Activated naive CD4-positive, alpha-beta T cell treated with anti-CD3 and anti-CD28 coated beads, Interleukin-2, amount 50 U/mL, for 24 hours (primary cell): ENCODE results near the gene BTBD18.
"Not testable (repeated sequence)": the region's sequence is repeated elsewhere in the genome, so short reads cannot be mapped to it uniquely, and the experiment has no call there.

Experiments used
- H3K27ac Mint-ChIP-seq: one replicate; pipeline ENCODE4 v1.8.0; 2021; ENCODE audit warnings: mild to moderate bottlenecking, mixed read lengths
- H3K27me3 Mint-ChIP-seq: one replicate; pipeline ENCODE4 v1.8.0; 2021; ENCODE audit warnings: mixed read lengths
- H3K36me3 Mint-ChIP-seq: one replicate; pipeline ENCODE4 v1.8.0; 2021; ENCODE audit warnings: mixed read lengths
- H3K4me1 Mint-ChIP-seq: one replicate; pipeline ENCODE4 v1.8.0; 2021; ENCODE audit warnings: mixed read lengths
- H3K4me3 Mint-ChIP-seq: one replicate; pipeline ENCODE4 v1.8.0; 2021; ENCODE audit warnings: mild to moderate bottlenecking, mixed read lengths
- H3K9me3 Mint-ChIP-seq: one replicate; pipeline ENCODE4 v1.8.0; 2021; ENCODE audit warnings: mixed read lengths

The BTBD18 gene

DNA sequence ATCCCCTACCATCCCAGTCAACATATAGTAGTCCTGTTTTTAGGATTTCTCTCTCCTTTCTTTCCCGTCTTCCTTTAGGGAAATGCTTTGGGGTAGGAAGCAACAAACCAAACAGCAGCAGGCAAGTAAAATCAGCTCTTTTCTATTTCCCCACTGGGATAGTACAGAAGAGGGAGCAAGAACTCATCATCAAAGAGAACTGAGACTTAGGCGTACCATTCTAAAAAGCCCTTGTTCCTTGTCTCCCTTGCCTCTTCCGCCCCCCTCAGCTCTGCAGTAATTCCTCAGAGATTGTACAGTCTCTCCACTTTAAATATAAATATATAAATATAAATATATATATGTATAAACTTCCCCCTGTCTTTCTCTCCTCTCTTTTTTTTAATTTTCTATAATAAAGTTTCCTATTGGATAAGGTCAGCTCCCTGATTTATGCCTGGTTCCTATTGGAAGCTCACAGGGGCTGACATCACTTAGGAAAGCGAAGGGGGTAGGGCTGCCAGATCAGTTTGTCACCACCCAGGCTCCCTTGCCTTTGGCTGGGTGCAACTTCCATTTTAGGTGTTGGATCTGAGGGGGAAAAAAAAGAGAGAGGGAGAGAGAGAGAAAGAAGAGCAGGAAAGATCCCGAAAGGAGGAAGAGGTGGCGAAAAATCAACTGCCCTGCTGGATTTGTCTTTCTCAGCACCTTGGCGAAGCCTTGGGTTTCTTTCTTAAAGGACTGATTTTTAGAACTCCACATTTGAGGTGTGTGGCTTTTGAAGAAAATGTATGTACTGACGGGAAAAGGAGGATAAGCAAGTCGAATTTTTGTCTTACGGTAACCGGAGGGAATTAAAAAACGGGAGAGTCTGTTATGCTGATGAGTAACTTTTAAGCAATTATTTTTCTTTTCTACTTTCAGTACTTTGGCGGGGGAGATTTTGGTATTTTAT is 9.9 kb upstream of the BTBD18 start, which contains the start of gene CTNND1:
CTNND1 (plus strand) TSS at position 502 of the 934 bp plus-strand sequence. CDS start 29,677 bp downstream, outside the sequence.
- Mint-ChIP-seq H3K9me3 (no peaks in the 10 kb centered on the region), H3K4me1 (peaks cover 26% of the 10 kb centered on the region), H3K27me3 (no peaks in the 10 kb centered on the region), H3K36me3 (peaks cover 4% of the 10 kb centered on the region), H3K4me3 (peak within 1 kb of the TSS; percentile 67), H3K27ac (peak within 1 kb of the TSS; percentile 30)

DNA sequence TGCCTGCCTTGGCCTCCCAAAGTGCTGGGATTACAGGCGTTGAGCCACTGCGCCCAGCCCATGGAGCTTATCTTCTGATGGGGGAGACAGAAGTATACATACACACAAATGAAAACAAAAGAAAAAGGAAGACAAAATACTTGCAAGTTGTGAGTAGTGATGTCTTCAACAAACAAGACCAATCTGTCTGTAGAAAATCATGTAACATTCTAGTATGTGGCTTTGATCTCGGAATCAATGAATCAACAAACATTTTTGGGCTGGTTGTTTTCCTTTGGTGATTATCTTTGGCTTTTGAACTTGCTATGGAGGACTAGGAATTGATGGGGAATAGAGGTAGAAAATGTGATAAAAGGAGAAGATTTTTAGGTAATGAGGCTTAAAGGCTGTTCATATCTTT is 6.6 kb upstream of the BTBD18 start:
- Mint-ChIP-seq H3K4me3 (no peak overlapping the region), H3K27me3 (no peaks in the 10 kb centered on the region), H3K36me3 (peaks cover 2% of the 10 kb centered on the region), H3K9me3 (no peaks in the 10 kb centered on the region), H3K4me1 (peaks cover 12% of the 10 kb centered on the region), H3K27ac (peak overlapping the region; percentile 21)

DNA sequence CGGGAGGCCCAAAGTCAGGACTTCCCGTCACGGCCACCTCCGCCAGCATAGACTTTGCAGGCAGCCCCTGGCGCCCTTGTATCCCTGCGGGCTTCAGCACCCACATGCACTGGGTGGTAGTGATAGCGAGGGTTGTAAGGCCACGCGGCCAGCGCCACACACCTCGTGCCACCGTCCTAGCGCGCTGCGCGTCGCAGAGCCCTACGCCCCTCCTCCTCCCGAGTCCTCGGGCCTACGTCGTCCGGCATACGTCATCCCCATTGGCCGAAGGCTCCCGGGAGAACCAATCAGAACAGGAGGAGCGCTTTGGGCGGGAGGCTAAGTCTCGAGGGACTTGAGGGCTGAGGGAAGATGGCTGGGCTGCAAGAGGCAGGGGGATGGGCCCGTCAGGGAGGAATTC is 1.3 kb upstream of the BTBD18 start:
- Mint-ChIP-seq H3K27ac (no peak overlapping the region), H3K4me1 (peaks cover 21% of the 10 kb centered on the region), H3K27me3 (no peaks in the 10 kb centered on the region), H3K9me3 (no peaks in the 10 kb centered on the region), H3K36me3 (peaks cover 1% of the 10 kb centered on the region), H3K4me3 (no peak overlapping the region)

DNA sequence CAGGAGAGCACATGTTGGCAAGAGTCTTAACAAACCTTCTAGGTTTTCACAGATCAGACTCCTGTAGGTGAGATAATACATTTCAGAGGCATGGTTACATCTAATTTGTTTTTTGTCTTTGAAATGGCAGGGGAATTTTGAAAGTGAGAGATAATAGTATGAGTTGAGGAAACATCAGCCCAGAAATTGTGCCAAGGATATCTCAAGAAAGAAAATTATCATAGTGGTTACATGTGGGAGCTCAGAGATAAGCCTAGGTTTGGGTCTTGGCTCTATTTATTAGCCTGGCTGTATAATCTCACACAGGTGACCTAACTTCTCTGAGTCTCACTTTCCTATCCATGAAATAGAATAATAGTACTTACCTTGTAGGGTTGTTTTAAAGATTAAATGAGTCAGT is 443 bp downstream of the BTBD18 start:
- no peak overlapping the region for H3K27ac Mint-ChIP-seq
- no peaks in the 10 kb centered on the region for H3K9me3 Mint-ChIP-seq
- H3K4me1 Mint-ChIP-seq = peaks cover 34% of the 10 kb centered on the region
- no peaks in the 10 kb centered on the region for H3K27me3 Mint-ChIP-seq
- no peak overlapping the region for H3K4me3 Mint-ChIP-seq
- H3K36me3 Mint-ChIP-seq = peaks cover 5% of the 10 kb centered on the region

DNA sequence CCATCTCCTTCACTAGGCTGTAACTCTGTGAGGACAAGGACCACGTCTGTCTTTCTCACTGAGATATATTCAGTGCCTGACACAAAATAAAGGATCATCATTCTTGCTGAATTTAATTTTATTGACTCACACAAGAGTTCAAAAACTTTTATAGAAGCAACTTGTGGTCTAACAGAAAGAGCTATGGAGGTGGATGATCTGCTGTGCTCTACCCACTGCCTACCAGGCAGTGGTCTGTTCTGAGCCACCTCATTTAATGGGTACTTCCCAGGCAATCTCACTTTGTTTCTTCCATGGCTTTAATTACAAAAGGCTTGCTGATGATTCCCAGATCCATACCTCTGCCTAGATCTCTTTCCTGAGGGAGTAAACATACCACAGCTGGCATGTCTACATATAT is 4.7 kb downstream of the BTBD18 start:
- H3K4me1 Mint-ChIP-seq = peaks cover 66% of the 10 kb centered on the region
- peak overlapping the region; percentile 24 for H3K4me3 Mint-ChIP-seq
- H3K36me3 Mint-ChIP-seq = peaks cover 19% of the 10 kb centered on the region
- no peaks in the 10 kb centered on the region for H3K9me3 Mint-ChIP-seq
- H3K27ac Mint-ChIP-seq = peak overlapping the region; percentile 89
- H3K27me3 Mint-ChIP-seq = no peaks in the 10 kb centered on the region

DNA sequence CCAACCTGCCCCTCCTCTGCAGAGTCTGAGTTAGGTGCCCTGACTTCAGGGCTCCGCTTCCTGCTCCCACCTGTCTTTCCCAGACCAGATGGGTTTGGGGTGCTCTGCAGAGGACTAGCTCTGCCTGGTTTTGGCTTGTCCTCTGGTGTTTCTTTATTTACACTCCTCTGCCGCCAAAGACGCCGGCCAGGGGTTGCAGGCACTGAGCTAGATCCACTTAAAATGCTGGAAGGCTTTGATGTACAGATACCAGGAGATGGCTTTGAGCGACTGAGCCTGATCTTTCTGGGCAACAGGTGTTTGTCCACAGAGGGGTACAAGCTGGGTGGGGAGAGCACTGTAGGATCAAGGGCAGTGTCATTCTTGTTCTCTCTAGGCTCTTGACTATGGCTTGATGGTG is 6.4 kb downstream of the BTBD18 start:
- Mint-ChIP-seq H3K4me3 (no peak overlapping the region), H3K27me3 (no peaks in the 10 kb centered on the region), H3K27ac (peak overlapping the region; percentile 90), H3K36me3 (peaks cover 22% of the 10 kb centered on the region), H3K4me1 (peaks cover 57% of the 10 kb centered on the region), H3K9me3 (no peaks in the 10 kb centered on the region)

DNA sequence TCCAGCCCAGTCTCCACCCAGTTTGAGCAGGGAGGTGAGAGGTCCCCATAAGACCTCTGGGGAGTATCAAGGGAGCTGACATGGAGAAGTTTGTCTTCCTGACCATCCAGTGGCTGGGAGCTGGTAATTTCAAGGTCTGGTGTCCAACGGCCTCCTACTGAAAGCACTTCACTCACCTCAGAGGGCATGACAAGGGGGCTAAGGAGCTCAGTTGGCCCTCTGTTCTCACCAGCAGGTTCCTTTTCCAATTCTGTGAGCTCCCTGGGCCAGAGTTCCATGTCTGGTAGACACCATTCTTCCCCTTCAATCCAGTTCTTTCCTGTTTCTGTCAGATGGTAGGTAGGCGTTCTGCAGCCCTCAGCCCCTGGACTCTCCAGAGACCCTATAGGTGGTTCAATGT is 7.3 kb downstream of the BTBD18 start:
- peak overlapping the region; percentile 74 for H3K4me3 Mint-ChIP-seq
- no peaks in the 10 kb centered on the region for H3K27me3 Mint-ChIP-seq
- H3K27ac Mint-ChIP-seq = peak overlapping the region; percentile 84
- no peaks in the 10 kb centered on the region for H3K9me3 Mint-ChIP-seq
- H3K36me3 Mint-ChIP-seq = peaks cover 24% of the 10 kb centered on the region
- H3K4me1 Mint-ChIP-seq = peaks cover 57% of the 10 kb centered on the region

DNA sequence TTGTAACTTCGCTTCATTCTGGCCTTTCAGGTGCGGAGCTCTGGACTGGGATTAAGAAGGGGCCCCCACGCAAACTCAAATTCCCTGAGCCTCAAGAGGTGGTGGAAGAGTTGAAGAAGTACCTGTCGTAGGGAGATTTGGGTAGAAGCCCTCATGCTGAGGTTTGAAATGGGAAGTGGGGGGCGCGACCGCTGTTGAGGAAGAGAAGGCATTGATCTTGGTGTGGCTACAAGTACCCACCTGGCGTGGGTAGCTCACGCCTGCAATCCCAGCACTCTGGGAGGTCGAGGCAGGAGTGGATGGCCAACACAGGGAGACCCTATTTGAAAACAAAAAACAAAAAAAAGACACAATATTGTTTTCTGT is 9.5 kb downstream of the BTBD18 start:
- H3K27ac Mint-ChIP-seq = peak overlapping the region; percentile 97
- no peaks in the 10 kb centered on the region for H3K9me3 Mint-ChIP-seq
- no peaks in the 10 kb centered on the region for H3K27me3 Mint-ChIP-seq
- peaks cover 25% of the 10 kb centered on the region for H3K36me3 Mint-ChIP-seq
- peaks cover 44% of the 10 kb centered on the region for H3K4me1 Mint-ChIP-seq
- H3K4me3 Mint-ChIP-seq = peak overlapping the region; percentile 98

DNA sequence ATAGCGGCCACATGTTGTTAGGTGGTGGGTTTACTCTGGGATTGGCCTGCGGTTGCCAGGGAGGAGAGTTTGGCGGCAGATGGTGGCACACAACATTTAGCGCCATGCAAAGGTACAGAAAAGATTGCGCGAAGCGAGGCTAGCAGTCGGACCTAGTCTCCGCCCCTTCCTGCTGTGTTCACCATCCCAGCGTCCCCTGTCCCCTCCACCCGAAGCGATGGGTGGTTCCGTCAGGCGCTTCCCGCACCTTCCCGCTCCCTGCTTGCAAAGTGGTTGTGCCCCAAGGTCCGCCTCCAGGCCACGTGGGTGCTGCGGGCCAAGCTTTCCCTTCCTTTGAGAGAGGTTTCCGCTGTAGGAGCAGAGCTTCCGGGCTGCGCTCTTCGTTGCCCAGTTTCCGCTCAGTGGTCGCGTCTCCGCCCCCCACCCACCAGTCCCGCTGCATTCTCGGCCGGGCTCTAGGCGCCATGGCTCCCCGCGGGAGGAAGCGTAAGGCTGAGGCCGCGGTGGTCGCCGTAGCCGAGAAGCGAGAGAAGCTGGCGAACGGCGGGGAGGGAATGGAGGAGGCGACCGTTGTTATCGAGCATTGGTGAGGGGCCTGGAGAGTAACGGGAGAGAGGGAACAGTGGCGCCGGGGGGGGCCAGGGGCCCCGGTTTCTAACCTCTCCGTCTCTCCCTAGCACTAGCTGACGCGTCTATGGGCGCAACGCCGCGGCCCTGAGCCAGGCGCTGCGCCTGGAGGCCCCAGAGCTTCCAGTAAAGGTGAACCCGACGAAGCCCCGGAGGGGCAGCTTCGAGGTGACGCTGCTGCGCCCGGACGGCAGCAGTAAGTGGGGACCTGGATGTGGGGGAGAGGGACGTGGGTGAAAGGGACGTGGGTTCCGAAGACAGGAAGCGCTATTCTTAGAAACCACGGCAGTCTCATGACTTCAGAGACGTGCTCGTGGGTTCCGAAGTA is 10.2 kb downstream of the BTBD18 start, which contains the start of gene SELENOH:
SELENOH (plus strand) TSS at position 360 of the 955 bp plus-strand sequence; CDS start at position 465, 105 bp downstream.
- Mint-ChIP-seq H3K9me3 (no peaks in the 10 kb centered on the region), H3K36me3 (peaks cover 24% of the 10 kb centered on the region), H3K27me3 (no peaks in the 10 kb centered on the region), H3K4me3 (peak within 1 kb of the TSS; percentile 98), H3K4me1 (peaks cover 38% of the 10 kb centered on the region), H3K27ac (peak within 1 kb of the TSS; percentile 97)

DNA sequence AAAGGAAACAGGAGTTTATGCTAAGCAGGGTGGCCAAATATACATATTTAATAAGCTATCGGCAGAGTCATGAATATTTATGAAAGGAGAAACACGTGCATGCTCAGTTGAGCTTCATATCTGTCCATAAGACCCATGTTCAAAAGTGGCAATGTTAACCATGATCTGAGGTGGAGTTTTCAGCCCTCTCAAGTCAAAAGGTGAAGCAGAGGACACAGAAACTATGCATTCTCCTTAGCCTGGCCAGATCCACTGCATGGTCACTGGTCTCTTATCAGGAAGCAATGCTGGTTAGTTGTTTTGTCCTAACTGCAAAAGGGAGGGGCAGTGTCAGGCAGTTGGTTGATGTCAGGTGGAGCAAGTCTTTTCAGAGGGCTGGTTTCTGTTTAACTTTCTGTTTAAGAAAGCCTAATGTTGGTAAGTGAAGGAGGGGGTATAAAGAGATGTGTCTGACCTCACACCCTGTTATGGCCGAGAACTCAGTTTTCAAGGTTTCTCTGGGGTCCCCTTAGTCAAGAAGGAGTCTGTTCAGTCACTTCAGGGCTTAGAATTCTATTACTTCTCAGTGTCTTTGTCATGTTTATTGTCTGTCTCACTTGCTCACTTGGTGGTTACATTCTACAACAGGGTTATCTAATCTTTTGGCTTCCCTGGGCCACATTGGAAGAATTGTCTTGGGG is 15.9 kb downstream of the BTBD18 start:
- Mint-ChIP-seq H3K4me1 (peaks cover 14% of the 10 kb centered on the region), H3K27me3 (no peaks in the 10 kb centered on the region), H3K36me3 (peaks cover 7% of the 10 kb centered on the region), H3K9me3 (no peaks in the 10 kb centered on the region), H3K4me3 (no peak overlapping the region), H3K27ac (peak overlapping the region; percentile 74)

DNA sequence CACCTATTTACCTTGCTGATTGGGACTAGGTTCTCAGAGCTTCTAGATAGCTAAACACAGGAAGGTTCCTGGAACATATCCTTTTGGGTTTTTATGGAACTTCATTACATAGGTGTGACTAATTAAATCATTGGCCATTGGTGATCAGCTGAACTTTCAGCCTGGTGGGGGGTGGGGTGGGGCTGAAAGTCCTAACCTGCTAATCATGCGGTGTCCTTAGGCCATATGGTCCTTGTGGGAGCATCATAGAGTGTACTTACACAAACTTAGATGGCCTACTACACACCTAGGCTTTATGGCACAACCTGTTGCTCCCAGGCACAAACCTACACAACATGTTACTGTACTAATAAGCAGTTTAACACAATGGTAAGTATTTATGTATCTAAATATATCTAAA is 19.0 kb downstream of the BTBD18 start:
- Mint-ChIP-seq H3K4me1 (peaks cover 26% of the 10 kb centered on the region), H3K27me3 (no peaks in the 10 kb centered on the region), H3K27ac (no peak overlapping the region), H3K36me3 (no peaks in the 10 kb centered on the region), H3K9me3 (no peaks in the 10 kb centered on the region), H3K4me3 (no peak overlapping the region)

DNA sequence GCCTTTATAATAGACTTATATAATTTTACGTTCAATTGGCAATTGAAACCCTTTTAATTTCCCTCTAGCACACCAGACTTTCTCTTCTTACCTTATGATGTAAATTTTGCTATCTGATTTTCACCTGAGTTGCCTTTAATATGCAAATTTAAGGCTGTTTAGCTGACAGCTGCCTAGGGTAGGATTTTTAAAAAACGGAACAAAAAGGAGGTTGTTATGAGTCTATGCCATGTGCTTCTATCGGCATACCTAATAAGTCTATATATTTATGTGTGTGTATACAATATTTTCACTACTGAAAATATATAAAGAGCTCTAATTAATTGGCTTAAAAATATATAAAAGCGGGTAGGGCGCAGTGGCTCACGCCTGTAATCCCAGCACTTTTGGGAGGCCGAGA is 22.1 kb downstream of the BTBD18 start:
- Mint-ChIP-seq H3K9me3 (no peaks in the 10 kb centered on the region), H3K4me1 (peaks cover 25% of the 10 kb centered on the region), H3K4me3 (no peak overlapping the region), H3K27ac (no peak overlapping the region), H3K36me3 (no peaks in the 10 kb centered on the region), H3K27me3 (no peaks in the 10 kb centered on the region)

DNA sequence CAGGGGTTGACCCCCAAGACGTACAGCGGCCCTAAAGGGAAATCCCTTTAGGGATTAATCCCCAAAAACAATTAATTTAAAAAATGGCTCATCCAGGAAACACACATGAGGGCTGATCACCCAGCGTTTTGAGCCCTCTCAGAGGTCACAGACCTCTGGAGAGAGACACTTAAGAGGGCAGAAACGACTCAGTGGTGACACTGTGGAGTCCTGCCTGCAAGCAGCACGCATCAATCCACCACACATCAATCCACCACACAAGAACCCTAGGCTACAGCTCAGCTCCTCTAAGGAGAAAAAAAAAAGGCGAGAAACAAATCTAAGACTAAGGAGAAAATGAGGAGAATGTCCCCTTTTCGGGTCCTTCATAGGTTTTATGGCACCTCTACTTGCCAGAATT is 22.8 kb downstream of the BTBD18 start:
- no peaks in the 10 kb centered on the region for H3K9me3 Mint-ChIP-seq
- peaks cover 25% of the 10 kb centered on the region for H3K4me1 Mint-ChIP-seq
- no peaks in the 10 kb centered on the region for H3K36me3 Mint-ChIP-seq
- no peak overlapping the region for H3K4me3 Mint-ChIP-seq
- no peaks in the 10 kb centered on the region for H3K27me3 Mint-ChIP-seq
- no peak overlapping the region for H3K27ac Mint-ChIP-seq

DNA sequence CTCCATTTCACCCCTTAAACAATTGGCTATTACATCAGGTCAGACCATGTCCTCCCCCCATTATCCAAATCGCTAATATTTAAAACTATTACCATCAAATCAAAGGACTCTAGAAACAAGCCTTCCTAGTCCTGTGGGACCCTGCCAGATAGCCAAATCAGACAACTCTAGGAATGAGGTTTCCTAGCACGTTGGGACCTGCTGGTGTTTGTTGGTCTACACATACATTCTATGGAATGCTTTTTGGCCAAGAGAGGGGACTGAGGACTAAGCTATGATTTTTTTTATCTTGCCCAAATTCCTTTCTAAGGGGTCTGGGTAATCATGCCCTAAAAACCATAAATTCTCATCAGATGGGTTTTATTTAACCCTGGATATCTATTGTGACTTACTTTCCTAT is 24.4 kb downstream of the BTBD18 start:
- Mint-ChIP-seq H3K9me3 (no peaks in the 10 kb centered on the region), H3K4me1 (peaks cover 23% of the 10 kb centered on the region), H3K27ac (no peak overlapping the region), H3K27me3 (no peaks in the 10 kb centered on the region), H3K36me3 (no peaks in the 10 kb centered on the region), H3K4me3 (no peak overlapping the region)

DNA sequence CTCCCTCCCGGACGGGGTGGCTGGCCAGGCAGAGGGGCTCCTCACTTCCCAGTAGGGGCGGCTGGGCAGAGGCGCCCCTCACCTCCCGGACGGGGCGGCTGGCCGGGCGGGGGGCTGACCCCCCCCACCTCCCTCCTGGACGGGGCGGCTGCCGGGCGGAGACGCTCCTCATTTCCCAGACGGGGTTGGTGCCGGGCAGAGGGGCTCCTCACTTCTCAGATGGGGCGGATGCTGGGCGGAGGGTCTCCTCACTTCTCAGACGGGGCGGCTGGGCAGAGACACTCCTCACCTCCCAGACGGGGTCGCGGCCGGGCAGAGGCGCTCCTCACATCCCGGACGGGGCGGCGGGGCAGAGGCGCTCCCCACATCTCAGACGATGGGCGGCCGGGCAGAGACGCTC is 34.9 kb downstream of the BTBD18 start:
- peaks cover 23% of the 10 kb centered on the region for H3K4me1 Mint-ChIP-seq
- not testable (repeated sequence) for H3K27ac Mint-ChIP-seq

More for the DNA sequence above, 34.9 kb downstream of the BTBD18 start:
- H3K36me3 Mint-ChIP-seq, H3K9me3 Mint-ChIP-seq, H3K4me3 Mint-ChIP-seq, H3K27me3 Mint-ChIP-seq: not testable (repeated sequence)
